Stimulated activated CD4-positive, alpha-beta T cell treated with anti-CD3 and anti-CD28 coated beads, Interleukin-12 subunit alpha, Interleukin-12 subunit beta, amount 100 ng/mL, for 24 hours (primary cell): Measurements from ENCODE around the gene PIK3AP1.
"Not testable (repeated sequence)": the region's sequence is repeated elsewhere in the genome, so short reads cannot be mapped to it uniquely, and the experiment has no call there.

Source experiments
- DNase-seq, 2 experiments: peaks; one replicate each; pipeline ENCODE4 v3.0.0-alpha.2; 2020; ENCODE audit warnings: low read depth in 2 of 2

Gene PIK3AP1

GRCh38 chr10:96696845-96697425 lies 23.4 kb downstream of the PIK3AP1 start:
- DNase-seq = no peak

DNA sequence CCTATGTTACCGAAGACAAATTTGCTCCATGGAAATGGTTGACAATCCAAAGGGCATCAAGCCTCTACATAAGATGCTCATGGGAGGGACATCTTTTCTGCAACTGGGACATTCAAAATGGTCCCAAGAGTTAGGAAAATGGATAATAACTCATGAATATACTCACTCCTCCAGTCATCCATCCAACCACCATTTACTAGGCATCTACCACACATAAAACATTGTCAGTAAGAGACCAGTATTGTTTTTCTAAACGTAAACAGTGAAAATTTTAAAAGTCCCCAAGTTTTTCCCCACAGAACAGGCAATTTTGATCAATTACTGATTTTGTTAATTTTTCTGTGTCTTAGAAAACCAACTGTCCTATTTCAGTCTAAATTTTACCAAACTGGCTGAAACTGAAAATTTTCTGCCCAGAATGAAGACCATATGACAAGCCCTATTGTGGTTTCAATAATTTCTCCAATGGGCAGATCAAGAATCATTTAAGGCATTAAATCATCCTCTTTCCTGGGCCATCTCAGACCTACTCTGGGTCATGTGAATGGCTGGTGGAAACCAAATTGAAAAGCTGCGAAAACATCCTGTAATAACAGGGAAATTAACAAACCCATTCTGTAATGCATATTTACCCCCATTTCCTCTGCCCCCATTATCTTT lies 24.2 kb downstream of the PIK3AP1 start:
- DNase-seq = no peak

- DNase-seq = no peak
Measured at GRCh38 chr10:96695366-96695765, 24.9 kb downstream of the PIK3AP1 start.

GRCh38 chr10:96693431-96693830 lies 26.9 kb downstream of the PIK3AP1 start:
- DNase-seq = no peak

- no peak for DNase-seq
Measured at GRCh38 chr10:96692427-96692826, 27.9 kb downstream of the PIK3AP1 start.

DNA sequence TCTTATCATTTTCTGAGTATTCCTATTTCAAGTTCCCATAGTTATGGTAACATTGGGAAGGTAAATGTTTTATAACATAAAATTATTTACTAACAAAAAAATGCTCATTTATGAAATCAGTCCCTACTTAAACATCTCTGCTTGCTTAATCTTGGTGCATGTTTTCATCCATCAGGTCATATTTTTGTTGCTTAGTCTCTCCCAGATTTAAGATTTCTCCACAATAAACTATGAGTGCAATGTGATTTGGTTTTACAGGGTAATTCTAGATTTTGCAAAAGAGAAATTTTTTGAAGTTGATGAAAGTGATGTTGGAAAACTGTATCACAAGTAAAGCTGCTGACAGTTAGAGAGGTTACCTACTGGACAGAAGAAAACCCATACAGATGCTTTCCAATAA lies 28.6 kb downstream of the PIK3AP1 start:
- no peak for DNase-seq

GRCh38 chr10:96690755-96691730 lies 29.3 kb downstream of the PIK3AP1 start:
- no peak for DNase-seq

GRCh38 chr10:96688789-96689188 lies 31.5 kb downstream of the PIK3AP1 start:
- no peak for DNase-seq

DNA sequence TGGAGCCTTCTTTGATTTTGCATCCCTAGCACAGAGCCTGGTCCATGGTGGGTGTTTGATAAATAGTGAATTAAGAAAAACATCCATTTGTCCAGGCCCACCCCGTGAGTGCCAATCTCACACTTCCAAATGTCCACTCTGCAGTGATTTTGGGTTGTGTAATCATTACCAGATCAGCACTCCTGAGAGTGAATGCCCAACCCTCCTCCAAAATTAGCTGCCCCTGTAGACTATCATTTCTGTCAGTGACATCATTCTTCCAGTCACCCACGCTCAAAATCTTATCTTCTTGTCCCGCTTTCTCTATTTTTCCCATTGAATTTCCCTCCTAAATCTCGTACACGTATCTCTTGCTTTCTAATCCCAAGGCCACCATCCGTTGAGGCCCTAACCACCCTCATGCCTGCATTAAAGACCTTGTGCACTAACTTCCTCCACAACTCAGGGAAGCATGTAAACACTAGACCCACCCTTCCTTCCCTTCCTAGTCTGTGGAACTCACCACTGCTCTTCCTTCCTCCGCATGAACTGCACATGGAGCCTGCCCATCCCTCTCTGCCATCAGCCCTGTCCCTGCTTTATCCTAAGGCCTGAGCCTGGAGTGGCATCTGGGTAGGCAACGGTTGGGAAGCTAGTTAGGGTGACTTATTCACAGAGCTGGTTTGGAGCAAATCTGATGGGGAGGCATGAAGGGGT lies 32.8 kb downstream of the PIK3AP1 start:
- no peak for DNase-seq

- DNase-seq = no peak
Measured at GRCh38 chr10:96686514-96686913, 33.8 kb downstream of the PIK3AP1 start.

GRCh38 chr10:96685306-96685705 lies 35.0 kb downstream of the PIK3AP1 start:
- no peak for DNase-seq

DNA sequence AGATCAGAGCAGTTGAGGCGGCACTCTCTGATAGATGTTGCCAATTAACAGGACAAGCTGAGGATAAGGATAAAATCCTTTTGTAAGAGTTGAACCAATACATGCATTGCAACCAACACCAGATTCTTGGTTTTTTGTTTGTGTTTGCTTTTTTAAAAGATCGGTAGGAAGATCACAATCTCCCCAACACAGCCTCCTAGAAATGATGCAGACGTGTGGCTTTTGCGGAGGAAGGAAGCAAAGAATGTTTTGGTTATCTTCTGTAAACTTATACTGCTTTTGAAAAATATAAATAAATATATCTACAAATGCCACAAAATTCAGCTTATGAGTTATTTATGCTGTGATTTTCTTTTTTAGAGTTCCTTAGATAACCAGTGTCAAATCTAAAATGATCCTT lies 35.5 kb downstream of the PIK3AP1 start:
- DNase-seq = no peak

DNA sequence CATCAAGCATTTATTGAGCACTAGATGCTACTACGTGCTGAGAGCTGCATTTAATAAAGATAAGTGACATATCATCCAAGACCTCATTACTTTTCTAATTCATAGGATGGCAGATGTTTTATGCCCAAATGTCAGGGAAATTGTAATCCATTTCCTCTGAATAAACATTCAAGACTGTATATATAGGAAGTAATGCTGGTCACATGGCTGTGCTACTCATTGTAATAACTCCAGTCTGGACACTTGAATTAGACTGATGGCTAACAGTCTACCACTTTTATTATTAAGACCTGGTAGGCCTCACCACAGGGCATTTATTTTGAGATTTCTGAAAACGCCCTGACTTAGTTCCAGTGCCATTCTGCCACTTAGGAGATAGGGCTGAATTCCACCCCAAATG lies 36.6 kb downstream of the PIK3AP1 start:
- DNase-seq = no peak

DNA sequence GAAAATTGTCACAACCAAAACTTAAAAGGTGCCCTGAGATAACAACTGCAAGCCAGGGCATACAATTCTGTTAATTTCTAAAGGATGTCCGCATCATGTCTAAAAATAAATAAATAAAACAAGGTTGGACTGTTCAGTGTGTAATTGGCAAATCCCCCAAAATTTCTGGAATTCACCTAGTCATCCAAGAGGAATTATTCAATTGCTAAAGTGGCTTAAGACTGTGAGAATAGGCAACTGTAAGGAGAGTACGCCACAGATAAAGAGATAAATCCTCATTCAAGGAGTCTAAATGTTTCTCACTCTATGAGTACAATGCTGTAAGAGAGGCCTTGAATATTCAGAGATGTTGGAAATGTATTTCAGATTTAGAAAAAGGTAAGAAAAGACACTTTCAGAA lies 37.2 kb downstream of the PIK3AP1 start:
- DNase-seq = no peak

DNA sequence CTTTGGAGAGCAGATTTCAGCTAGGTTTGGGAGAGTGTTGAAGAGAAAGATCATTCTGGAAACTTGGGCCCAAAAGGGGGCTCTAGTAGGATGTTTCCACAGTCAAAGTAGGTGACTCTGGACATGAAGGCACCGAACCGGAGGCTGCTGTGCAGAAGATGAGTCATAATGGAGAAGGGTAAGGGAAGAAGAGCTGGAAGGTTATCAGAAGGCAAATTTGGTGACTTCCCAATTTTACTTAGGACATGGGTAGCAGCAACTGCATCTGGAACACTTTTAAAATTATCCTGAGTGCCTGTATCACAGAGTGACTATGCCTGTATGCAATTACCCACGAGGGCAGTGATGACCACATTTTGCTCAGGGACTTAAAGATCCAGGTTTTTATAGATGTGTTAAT lies 38.8 kb downstream of the PIK3AP1 start:
- DNase-seq = no peak

DNA sequence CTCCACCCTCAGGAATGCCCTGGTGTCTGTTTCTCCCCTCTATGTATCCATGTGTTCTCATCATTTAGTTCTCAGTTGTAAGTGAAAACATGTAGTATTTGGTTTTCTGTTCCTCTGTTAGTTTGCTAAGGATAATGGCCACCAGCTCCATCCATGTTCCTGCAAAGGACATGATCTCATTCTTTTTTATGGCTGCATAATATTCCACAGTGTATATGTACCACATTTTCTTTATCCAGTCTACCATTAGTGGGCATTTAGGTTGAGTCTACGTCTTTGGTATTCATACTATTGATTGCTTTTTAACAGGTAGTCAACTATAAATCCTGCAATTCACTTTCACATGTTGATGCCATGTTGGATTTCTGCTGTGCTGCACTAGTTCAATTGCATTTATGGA lies 39.9 kb downstream of the PIK3AP1 start:
- not testable (repeated sequence) for DNase-seq

DNA sequence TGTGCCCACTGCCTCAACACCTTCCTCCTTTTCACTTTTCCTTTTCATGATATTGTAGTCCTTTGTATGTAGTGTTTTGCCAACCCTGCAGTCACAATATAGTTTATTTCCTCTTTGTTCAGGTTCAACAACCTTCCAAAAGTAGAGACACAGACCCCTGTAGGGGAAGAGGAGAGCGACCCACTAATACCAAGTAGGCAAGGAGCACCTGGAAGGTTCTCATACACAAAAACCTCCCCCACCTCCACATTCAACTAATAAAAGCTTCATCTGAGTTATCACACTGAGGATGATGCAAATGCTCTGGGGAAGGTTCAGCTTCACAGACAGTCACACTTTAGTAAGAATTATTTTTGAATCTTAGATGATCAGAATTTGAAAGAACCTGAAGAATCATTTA lies 41.6 kb downstream of the PIK3AP1 start:
- no peak for DNase-seq

- DNase-seq = no peak
Measured at GRCh38 chr10:96676272-96677112, 43.8 kb downstream of the PIK3AP1 start.

DNA sequence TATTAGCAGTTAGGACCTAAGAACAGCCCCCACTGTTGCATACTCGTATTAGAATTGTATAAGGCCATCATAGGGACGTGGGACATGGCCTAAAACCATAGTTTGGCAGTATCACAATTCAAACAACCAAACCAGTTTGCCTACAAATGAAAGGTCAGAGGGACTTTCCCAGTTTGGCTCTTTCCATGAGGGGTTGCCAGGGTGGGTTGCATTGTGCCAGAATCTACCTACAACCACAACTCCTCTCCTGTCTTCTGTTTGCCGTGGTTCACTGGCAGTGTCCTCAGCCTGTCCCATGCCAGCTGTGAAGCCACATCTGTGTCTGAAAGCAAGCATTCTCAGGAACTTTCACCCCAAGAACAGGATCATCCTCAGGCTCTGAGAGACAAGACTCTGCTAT lies 44.5 kb downstream of the PIK3AP1 start:
- no peak for DNase-seq

- DNase-seq = no peak
Measured at GRCh38 chr10:96673318-96674099, 46.8 kb downstream of the PIK3AP1 start.
